Upper lobe of left lung (tissue), 6 donors: Measurements from ENCODE around the gene NAGS. TPM values are rescaled to one million over a fixed set of nuclear protein-coding genes. Genes with fewer than 3 reads are reported as not detected.
"Not testable (repeated sequence)": the region's sequence is repeated elsewhere in the genome, so short reads cannot be mapped to it uniquely, and the experiment has no call there.

Experiments
- ATAC-seq, 2 donors: fragments of 200-7000 bp; cut with Tn5 transposase; one replicate each; pipeline ENCODE4 v1.9.1; 2022; ENCODE audit warnings: mild to moderate bottlenecking in 2 of 2, moderate library complexity in 2 of 2; ENCODE audit not compliant: low FRiP score in 2 of 2
- DNase-seq, 2 donors: peaks; one replicate each; pipeline ENCODE4 v3.0.0-alpha.2; 2019 to 2020
- H3K27ac ChIP-seq, 4 donors: fragments of 200-600 bp; sonication (generic); one replicate each; pipeline ENCODE4 v1.5.1; 2016 to 2019
- H3K27me3 ChIP-seq, 4 donors: fragments of 200-600 bp; sonication (generic); one replicate each; pipeline ENCODE4 v1.5.1; 2017 to 2019
- H3K36me3 ChIP-seq, 4 donors: fragments of 200-600 bp; sonication (generic); one replicate each; pipeline ENCODE4 v1.5.1; 2016 to 2019
- H3K4me1 ChIP-seq, 4 donors: fragments of 200-600 bp; sonication (generic); one replicate each; pipeline ENCODE4 v1.5.1; 2018 to 2019
- H3K4me3 ChIP-seq, 4 donors: fragments of 200-600 bp; sonication (generic); one replicate each; pipeline ENCODE4 v1.5.1; 2017 to 2019; ENCODE audit warnings: mild to moderate bottlenecking in 2 of 4, moderate library complexity in 1 of 4
- H3K9me3 ChIP-seq, 4 donors: fragments of 200-600 bp; sonication (generic); one replicate each; pipeline ENCODE4 v1.5.1; 2018 to 2019
- CTCF ChIP-seq, 6 experiments: fragments of 450-650 bp in 4 of 6; fragments of 200-600 bp in 2 of 6; sonication (generic) in 2 of 6; IDR thresholded peaks; one replicate each; pipeline ENCODE4 v1.5.1; 2016 to 2019; ENCODE audit warnings: antibody characterized with exemption in 6 of 6
- EP300 ChIP-seq, 4 donors: sonication (generic); formaldehyde crosslinking; IDR thresholded peaks; one replicate each; pipeline ENCODE4 v1.5.1; 2017; ENCODE audit warnings: antibody characterized with exemption in 4 of 4, control low read depth in 2 of 4
- POLR2A ChIP-seq, 4 donors: fragments of 450-650 bp; IDR thresholded peaks; one replicate each; pipeline ENCODE4 v1.5.1; 2016 to 2017; ENCODE audit warnings: antibody characterized with exemption in 4 of 4, mild to moderate bottlenecking in 2 of 4
- POLR2AphosphoS5 ChIP-seq, 2 donors: sonication (generic); formaldehyde crosslinking; IDR thresholded peaks; one replicate each; pipeline ENCODE4 v1.5.1; 2017; ENCODE audit warnings: antibody characterized with exemption in 2 of 2
- WGBS, 2 donors: methylation state at CpG; one replicate each; pipeline ENCODE4 v1.1.5; 2017 to 2018; 5-methylcytosine and 5-hydroxymethylcytosine counted together
- total RNA-seq, 6 donors: library from RNA; depleted of rRNA in 4 of 6; stranded (reverse); fragments of >200 nt in 4 of 6; gene quantifications; one replicate each; pipeline versions ENCODE4 v1.1.0 to v1.2.1, GENCODE V29; 2016 to 2021
- donor health status: DM: no; HTN: no; CAD: no; lungs with moderate emphysema.
- donor health status: DM: no; HTN: yes; CAD: no; lungs with severe emphysema.

NAGS gene, protein sequence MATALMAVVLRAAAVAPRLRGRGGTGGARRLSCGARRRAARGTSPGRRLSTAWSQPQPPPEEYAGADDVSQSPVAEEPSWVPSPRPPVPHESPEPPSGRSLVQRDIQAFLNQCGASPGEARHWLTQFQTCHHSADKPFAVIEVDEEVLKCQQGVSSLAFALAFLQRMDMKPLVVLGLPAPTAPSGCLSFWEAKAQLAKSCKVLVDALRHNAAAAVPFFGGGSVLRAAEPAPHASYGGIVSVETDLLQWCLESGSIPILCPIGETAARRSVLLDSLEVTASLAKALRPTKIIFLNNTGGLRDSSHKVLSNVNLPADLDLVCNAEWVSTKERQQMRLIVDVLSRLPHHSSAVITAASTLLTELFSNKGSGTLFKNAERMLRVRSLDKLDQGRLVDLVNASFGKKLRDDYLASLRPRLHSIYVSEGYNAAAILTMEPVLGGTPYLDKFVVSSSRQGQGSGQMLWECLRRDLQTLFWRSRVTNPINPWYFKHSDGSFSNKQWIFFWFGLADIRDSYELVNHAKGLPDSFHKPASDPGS
- total RNA-seq: 10 to 100 TPM in 1 of 6 donors, 1 to 10 TPM in 5; 4.3 to 12.4 (median 7.0) TPM

DNA sequence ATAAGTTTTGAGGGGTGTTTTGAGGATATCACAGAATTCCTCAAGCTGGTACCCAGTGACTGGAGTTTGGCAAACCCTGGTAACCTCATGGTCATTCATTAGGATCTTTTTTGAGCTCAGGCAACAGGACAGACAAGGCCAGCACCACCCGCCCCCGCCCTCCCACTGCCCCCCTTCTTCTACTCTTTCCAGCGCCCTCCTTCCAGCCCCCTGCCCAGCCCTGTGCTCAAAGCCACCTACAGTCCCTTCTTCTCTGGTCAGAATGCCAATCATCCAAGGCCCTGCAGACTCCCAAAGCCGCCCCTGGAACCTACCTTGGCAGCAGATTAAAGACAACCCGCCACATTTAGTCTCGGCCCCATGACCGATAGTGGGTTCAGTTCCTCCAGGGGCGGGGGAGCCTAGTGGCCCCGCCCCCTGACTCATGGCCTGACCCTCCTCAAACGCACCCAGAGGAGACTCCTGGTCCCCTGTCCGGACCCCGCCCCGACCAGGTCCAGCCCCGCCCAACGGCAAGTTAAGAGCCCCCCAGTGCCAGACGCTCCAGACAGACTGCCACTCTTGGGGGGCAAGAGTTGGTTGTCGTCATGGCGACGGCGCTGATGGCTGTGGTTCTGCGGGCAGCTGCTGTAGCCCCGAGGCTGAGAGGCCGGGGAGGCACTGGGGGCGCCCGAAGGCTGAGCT is at the start of gene NAGS:
NAGS (plus strand) TSS at position 546 of the 684 bp plus-strand sequence; CDS start at position 588, 42 bp downstream.
- Histone ChIP-seq H3K36me3 (peaks cover 0 to 1% (median 0%) of the 10 kb centered on the region in 4 donors), H3K9me3 (no peaks in the 10 kb centered on the region), H3K4me3 (peak within 1 kb of the TSS; percentile 25 to 66 (median 53)), H3K27ac (peak within 1 kb of the TSS in 3 of 4 donors; percentile 49 to 81 (median 78)), H3K27me3 (peaks cover 0 to 20% (median 14%) of the 10 kb centered on the region in 4 donors), H3K4me1 (peaks cover 32 to 44% (median 34%) of the 10 kb centered on the region in 4 donors)
- peak; percentile 78 to 87 for DNase-seq
- no peak for TF ChIP-seq POLR2AphosphoS5 (IDR thresholded peaks at IDR 0.05)
- peak in 1 of 4 donors; percentile 14 for TF ChIP-seq POLR2A (IDR thresholded peaks at IDR 0.05)
- 25 to 43% methylated on average over 7 to 21 of the region's 25 CpGs for WGBS, 2 donors
- ATAC-seq: no peak

GRCh38 chr17:43956222-43956621 is 48.2 kb upstream of the NAGS start:
- H3K9me3 ChIP-seq: no peaks in the 10 kb centered on the region
- H3K27me3 ChIP-seq: peaks cover 0 to 20% (median 9%) of the 10 kb centered on the region in 4 donors
- DNase-seq: no peak
- peaks cover 9 to 16% (median 13%) of the 10 kb centered on the region in 4 donors for H3K4me1 ChIP-seq
- H3K4me3 ChIP-seq: no peak overlapping the region
- 80 to 86% methylated on average over 8 of the region's 8 CpGs for WGBS, 2 donors
- H3K36me3 ChIP-seq: no peaks in the 10 kb centered on the region
- H3K27ac ChIP-seq: no peak overlapping the region
- TF ChIP-seq EP300 (IDR thresholded peaks at IDR 0.05): no peak
- no peak for TF ChIP-seq POLR2AphosphoS5 (IDR thresholded peaks at IDR 0.05)
- TF ChIP-seq CTCF (IDR thresholded peaks at IDR 0.05): no peak
- ATAC-seq: no peak

DNA sequence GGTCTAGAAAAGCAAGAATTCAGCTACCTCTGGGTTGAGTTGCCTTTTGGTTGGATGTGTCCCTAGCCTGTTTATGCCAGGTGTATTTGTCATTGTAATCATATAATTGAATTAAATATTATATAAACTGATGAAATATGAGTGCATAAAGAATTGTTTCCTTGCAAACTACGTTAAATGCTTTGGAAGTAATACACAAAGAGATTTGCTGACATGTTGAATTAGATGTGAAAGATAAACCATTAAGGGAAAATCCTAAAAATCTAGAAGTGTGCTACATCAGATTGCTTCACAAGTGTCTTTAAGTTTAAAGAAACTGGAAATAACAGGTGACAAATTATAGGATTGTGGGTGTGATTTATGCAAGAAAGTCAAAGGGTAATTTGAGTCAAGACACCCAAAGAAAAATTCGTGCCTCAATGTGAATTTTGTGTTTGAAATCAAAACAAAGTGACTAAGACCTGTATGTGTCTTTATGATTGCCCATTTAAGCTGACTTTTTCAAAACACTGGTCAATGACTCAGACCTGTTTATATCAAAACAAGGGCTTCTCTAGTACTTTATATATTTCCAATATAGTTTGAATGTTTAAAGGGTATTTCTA is 45.6 kb upstream of the NAGS start:
- DNase-seq (no peak), ATAC-seq (no peak)
- Histone ChIP-seq H3K27ac (no peak overlapping the region), H3K27me3 (peaks cover 0 to 2% (median 0%) of the 10 kb centered on the region in 4 donors), H3K4me1 (no peaks in the 10 kb centered on the region), H3K9me3 (no peaks in the 10 kb centered on the region), H3K36me3 (no peaks in the 10 kb centered on the region), H3K4me3 (no peak overlapping the region)
- 64 to 71% methylated on average over 2 of the region's 2 CpGs for WGBS, 2 donors
- TF ChIP-seq POLR2AphosphoS5 (IDR thresholded peaks at IDR 0.05) (no peak), POLR2A (IDR thresholded peaks at IDR 0.05) (no peak), EP300 (IDR thresholded peaks at IDR 0.05) (no peak), CTCF (IDR thresholded peaks at IDR 0.05) (no peak)

GRCh38 chr17:43961292-43961691 is 43.1 kb upstream of the NAGS start:
- WGBS, 2 donors: 83 to 90% methylated on average over 6 of the region's 6 CpGs
- H3K4me1 ChIP-seq, H3K9me3 ChIP-seq, ATAC-seq, H3K36me3 ChIP-seq, H3K27ac ChIP-seq, DNase-seq, H3K4me3 ChIP-seq, H3K27me3 ChIP-seq: not testable (repeated sequence)

- DNase-seq: no peak
- Histone ChIP-seq H3K27ac (no peak overlapping the region), H3K9me3 (no peaks in the 10 kb centered on the region), H3K4me1 (no peaks in the 10 kb centered on the region), H3K36me3 (no peaks in the 10 kb centered on the region), H3K27me3 (no peaks in the 10 kb centered on the region), H3K4me3 (no peak overlapping the region)
- WGBS, 2 donors: 90 to 95% methylated on average over 2 of the region's 2 CpGs
- no peak for ATAC-seq
- TF ChIP-seq POLR2AphosphoS5 (IDR thresholded peaks at IDR 0.05) (no peak), CTCF (IDR thresholded peaks at IDR 0.05) (no peak), EP300 (IDR thresholded peaks at IDR 0.05) (no peak), POLR2A (IDR thresholded peaks at IDR 0.05) (no peak)
Observed at GRCh38 chr17:43961954-43962353, 42.5 kb upstream of the NAGS start.
